Measurements from ENCODE around the gene UBE2J2. TPM values are rescaled to one million over a fixed set of nuclear protein-coding genes. Genes with fewer than 3 reads are reported as not detected.

UBE2J2 gene
- total RNA-seq, 2 donors from 2014 or later: 69.9 to 72.7 TPM

GRCh38 chr1:1310476-1311053 lies 36.9 kb upstream of the UBE2J2 start:
- Mint-ChIP-seq H3K4me1 (peaks cover 13% of the 10 kb centered on the region), H3K27ac (no peak overlapping the region), H3K27me3 (ENCODE audit: insufficient read depth) (no peaks in the 10 kb centered on the region), H3K36me3 (ENCODE audit: low read depth) (peaks cover 11% of the 10 kb centered on the region), H3K9me3 (no peaks in the 10 kb centered on the region), H3K4me3 (no peak overlapping the region)
- no peak for TF ChIP-seq CTCF (conservative IDR thresholded peaks at IDR 0.05)
- Histone ChIP-seq H3K9ac (ENCODE audit: extremely low read depth, low read length, poor library complexity, severe bottlenecking) (no peak overlapping the region), H3K27me3 (ENCODE audit: control insufficient read depth, insufficient read depth, low read length, poor library complexity, severe bottlenecking) (no peaks in the 10 kb centered on the region), H3K4me3 (ENCODE audit: low read length) (no peak overlapping the region), H3K4me1 (ENCODE audit: control insufficient read depth, insufficient read depth, low read length) (peaks cover 11% of the 10 kb centered on the region), H3K27ac (ENCODE audit: low read depth, low read length) (no peak overlapping the region), H3K9me3 (ENCODE audit: control insufficient read depth, low read length) (no peaks in the 10 kb centered on the region), H3K36me3 (ENCODE audit: control insufficient read depth, insufficient read depth, low read length) (peaks cover 36% of the 10 kb centered on the region)
- no peak for DNase-seq
- WGBS, 2 experiments (ENCODE audit: insufficient coverage in 1 of 2, insufficient read length in 1 of 2): 94 to 95% methylated on average over 14 to 21 of the region's 21 CpGs

GRCh38 chr1:1310109-1310385 lies 36.4 kb upstream of the UBE2J2 start:
- Histone ChIP-seq H3K27ac (ENCODE audit: low read depth, low read length) (no peak overlapping the region), H3K27me3 (ENCODE audit: control insufficient read depth, insufficient read depth, low read length, poor library complexity, severe bottlenecking) (no peaks in the 10 kb centered on the region), H3K4me3 (ENCODE audit: low read length) (no peak overlapping the region), H3K9me3 (ENCODE audit: control insufficient read depth, low read length) (no peaks in the 10 kb centered on the region), H3K9ac (ENCODE audit: extremely low read depth, low read length, poor library complexity, severe bottlenecking) (no peak overlapping the region), H3K4me1 (ENCODE audit: control insufficient read depth, insufficient read depth, low read length) (peaks cover 16% of the 10 kb centered on the region), H3K36me3 (ENCODE audit: control insufficient read depth, insufficient read depth, low read length) (peaks cover 34% of the 10 kb centered on the region)
- H3K27ac Mint-ChIP-seq: no peak overlapping the region
- no peaks in the 10 kb centered on the region for H3K9me3 Mint-ChIP-seq
- 82 to 95% methylated on average over 3 of the region's 3 CpGs for WGBS, 2 experiments (ENCODE audit: insufficient coverage in 1 of 2, insufficient read length in 1 of 2)
- H3K4me3 Mint-ChIP-seq: peak overlapping the region; percentile 67
- peaks cover 9% of the 10 kb centered on the region for H3K36me3 Mint-ChIP-seq (ENCODE audit: low read depth)
- H3K27me3 Mint-ChIP-seq (ENCODE audit: insufficient read depth): no peaks in the 10 kb centered on the region
- TF ChIP-seq CTCF (conservative IDR thresholded peaks at IDR 0.05): no peak
- DNase-seq: no peak
- peaks cover 15% of the 10 kb centered on the region for H3K4me1 Mint-ChIP-seq

- Histone ChIP-seq H3K9ac (ENCODE audit: extremely low read depth, low read length, poor library complexity, severe bottlenecking) (peak overlapping the region; percentile 64), H3K27ac (ENCODE audit: low read depth, low read length) (no peak overlapping the region), H3K36me3 (ENCODE audit: control insufficient read depth, insufficient read depth, low read length) (peaks cover 28% of the 10 kb centered on the region), H3K4me1 (ENCODE audit: control insufficient read depth, insufficient read depth, low read length) (peaks cover 20% of the 10 kb centered on the region), H3K4me3 (ENCODE audit: low read length) (peak overlapping the region; percentile 79), H3K27me3 (ENCODE audit: control insufficient read depth, insufficient read depth, low read length, poor library complexity, severe bottlenecking) (no peaks in the 10 kb centered on the region), H3K9me3 (ENCODE audit: control insufficient read depth, low read length) (no peaks in the 10 kb centered on the region)
- H3K4me1 Mint-ChIP-seq: peaks cover 15% of the 10 kb centered on the region
- no peak overlapping the region for H3K27ac Mint-ChIP-seq
- no peaks in the 10 kb centered on the region for H3K27me3 Mint-ChIP-seq (ENCODE audit: insufficient read depth)
- 28 to 36% methylated on average over 20 to 57 of the region's 57 CpGs for WGBS, 2 experiments (ENCODE audit: insufficient coverage in 1 of 2, insufficient read length in 1 of 2)
- H3K9me3 Mint-ChIP-seq: no peaks in the 10 kb centered on the region
- DNase-seq: peak; percentile 81
- no peak for TF ChIP-seq CTCF (conservative IDR thresholded peaks at IDR 0.05)
- peak overlapping the region; percentile 67 for H3K4me3 Mint-ChIP-seq
- peaks cover 9% of the 10 kb centered on the region for H3K36me3 Mint-ChIP-seq (ENCODE audit: low read depth)
Observed at GRCh38 chr1:1309251-1310108, 35.8 kb upstream of the UBE2J2 start.
